Duodenal mucosa (tissue), 2 donors: ENCODE data around the gene SHTN1.

Source experiments
- H3K27ac ChIP-seq: one replicate; pipeline ENCODE4 v1.7.0; 2013; ENCODE audit warnings: low read depth, low read length
- H3K27me3 ChIP-seq, 2 donors: one replicate each; pipeline ENCODE4 v1.7.0; 2013; ENCODE audit warnings: low read length in 2 of 2, control low read depth in 1 of 2; ENCODE audit not compliant: insufficient read depth in 2 of 2, control insufficient read depth in 1 of 2
- H3K36me3 ChIP-seq, 2 donors: one replicate each; pipeline ENCODE4 v1.7.0; 2013; ENCODE audit warnings: low read length in 2 of 2, control low read depth in 1 of 2; ENCODE audit not compliant: insufficient read depth in 2 of 2, control insufficient read depth in 1 of 2
- H3K4me1 ChIP-seq, 2 donors: one replicate each; pipeline ENCODE4 v1.7.0; 2013; ENCODE audit warnings: low read length in 2 of 2, control low read depth in 1 of 2; ENCODE audit not compliant: insufficient read depth in 2 of 2, control insufficient read depth in 1 of 2
- H3K4me3 ChIP-seq, 2 donors: one replicate each; pipeline ENCODE4 v1.7.0; 2013; ENCODE audit warnings: low read length in 2 of 2, low read depth in 1 of 2
- H3K9ac ChIP-seq, 2 donors: one replicate each; pipeline ENCODE4 v1.7.0; 2013; ENCODE audit warnings: low read length in 2 of 2, low read depth in 1 of 2
- H3K9me3 ChIP-seq, 2 donors: one replicate each; pipeline ENCODE4 v1.7.0; 2013; ENCODE audit warnings: low read length in 2 of 2, control low read depth in 1 of 2; ENCODE audit not compliant: control insufficient read depth in 1 of 2

SHTN1 gene

DNA sequence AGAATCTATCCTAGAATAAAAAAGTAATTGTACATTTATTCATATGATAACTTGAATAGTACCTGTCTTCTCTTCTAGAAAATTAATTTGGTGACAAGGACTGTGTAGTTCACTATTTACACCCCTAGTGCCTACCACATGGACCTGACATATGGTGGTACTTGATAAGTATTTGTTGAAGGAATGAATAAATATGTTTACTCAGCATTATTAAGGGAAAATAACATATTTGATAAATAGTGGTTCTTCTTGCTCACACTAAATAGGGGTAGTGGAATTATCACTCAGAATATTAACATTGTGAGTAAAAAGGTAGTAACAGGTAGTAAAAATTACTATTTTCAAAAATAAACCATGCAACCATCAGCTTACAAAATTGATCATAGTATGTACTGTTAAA lies 2.8 kb downstream of the SHTN1 start:
- no peak overlapping the region for H3K9ac ChIP-seq
- peaks cover 0 to 6% of the 10 kb centered on the region in 2 donors for H3K27me3 ChIP-seq
- no peak overlapping the region for H3K27ac ChIP-seq
- peaks cover 3 to 7% of the 10 kb centered on the region in 2 donors for H3K4me1 ChIP-seq
- H3K36me3 ChIP-seq, result no peaks in the 10 kb centered on the region
- no peak overlapping the region for H3K4me3 ChIP-seq
- H3K9me3 ChIP-seq, result no peaks in the 10 kb centered on the region

DNA sequence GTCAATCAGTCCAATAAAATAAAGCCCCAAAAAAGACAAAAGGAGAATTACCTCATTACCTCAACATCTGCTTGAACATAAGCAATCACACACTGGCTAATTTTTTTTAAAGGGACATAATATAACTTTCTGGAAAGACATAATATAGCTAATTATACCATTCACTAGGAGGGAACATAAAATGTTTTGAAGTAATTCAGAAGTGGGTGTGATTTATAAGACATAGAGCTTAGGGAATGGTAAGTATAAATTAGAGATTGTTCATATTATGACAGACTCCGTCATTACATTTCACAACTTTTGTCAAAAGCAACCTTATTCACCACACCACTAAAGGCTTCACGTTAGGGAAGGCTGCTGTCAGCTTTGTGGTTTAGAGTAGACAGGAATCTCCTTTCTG lies 3.8 kb downstream of the SHTN1 start:
- peaks cover 7 to 11% of the 10 kb centered on the region in 2 donors for H3K4me1 ChIP-seq
- H3K27me3 ChIP-seq, result peaks cover 0 to 6% of the 10 kb centered on the region in 2 donors
- H3K4me3 ChIP-seq, result no peak overlapping the region
- no peaks in the 10 kb centered on the region for H3K9me3 ChIP-seq
- no peaks in the 10 kb centered on the region for H3K36me3 ChIP-seq
- H3K9ac ChIP-seq, result no peak overlapping the region
- no peak overlapping the region for H3K27ac ChIP-seq

DNA sequence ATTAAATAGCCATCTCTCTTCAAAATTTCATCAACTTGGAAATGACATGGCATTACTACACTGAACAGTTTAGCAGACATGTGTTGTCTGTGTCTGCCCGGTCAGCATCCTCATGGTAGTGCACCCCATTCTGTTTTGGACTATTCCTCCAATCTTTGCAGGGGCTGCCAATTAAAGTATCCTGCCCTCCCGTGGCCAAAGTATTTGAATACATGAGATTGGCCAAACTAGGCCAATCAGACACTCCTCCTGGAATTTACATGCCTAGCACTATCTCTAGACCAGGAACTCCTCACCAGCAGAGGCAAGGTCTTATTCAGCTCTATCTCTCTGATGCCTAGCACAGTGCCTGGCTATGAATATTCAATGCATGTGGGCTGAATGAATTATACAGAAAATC lies 4.4 kb downstream of the SHTN1 start:
- H3K9ac ChIP-seq, result no peak overlapping the region
- H3K4me1 ChIP-seq, result peaks cover 4 to 11% of the 10 kb centered on the region in 2 donors
- no peaks in the 10 kb centered on the region for H3K36me3 ChIP-seq
- H3K27ac ChIP-seq, result no peak overlapping the region
- H3K9me3 ChIP-seq, result no peaks in the 10 kb centered on the region
- H3K27me3 ChIP-seq, result peaks cover 0 to 3% of the 10 kb centered on the region in 2 donors
- no peak overlapping the region for H3K4me3 ChIP-seq

DNA sequence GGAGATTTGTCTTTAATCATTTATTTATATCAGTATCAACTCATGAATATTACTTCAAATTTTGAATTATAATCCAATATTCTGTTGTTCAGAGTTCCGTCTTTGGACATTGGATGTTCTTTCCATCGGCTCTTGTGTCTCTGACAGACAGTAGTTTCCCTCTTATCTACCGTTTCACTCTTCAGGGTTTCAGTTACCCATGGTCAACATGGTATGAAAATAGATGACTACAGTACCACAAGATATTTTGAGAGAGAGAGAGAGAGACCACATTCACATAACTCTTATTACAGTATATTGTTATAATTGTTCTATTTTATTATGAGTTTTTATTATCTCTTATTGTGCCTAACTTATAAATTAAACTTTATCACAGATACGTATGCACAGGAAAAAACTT lies 6.8 kb downstream of the SHTN1 start:
- no peaks in the 10 kb centered on the region for H3K36me3 ChIP-seq
- no peaks in the 10 kb centered on the region for H3K27me3 ChIP-seq
- H3K27ac ChIP-seq, result no peak overlapping the region
- peaks cover 0 to 15% of the 10 kb centered on the region in 2 donors for H3K4me1 ChIP-seq
- no peak overlapping the region for H3K9ac ChIP-seq
- H3K4me3 ChIP-seq, result no peak overlapping the region
- H3K9me3 ChIP-seq, result no peaks in the 10 kb centered on the region

- H3K4me1 ChIP-seq, result peaks cover 0 to 15% of the 10 kb centered on the region in 2 donors
- no peaks in the 10 kb centered on the region for H3K9me3 ChIP-seq
- H3K27me3 ChIP-seq, result no peaks in the 10 kb centered on the region
- no peaks in the 10 kb centered on the region for H3K36me3 ChIP-seq
- no peak overlapping the region for H3K4me3 ChIP-seq
- H3K9ac ChIP-seq, result no peak overlapping the region
- H3K27ac ChIP-seq, result no peak overlapping the region
Measured at GRCh38 chr10:116997015-116997414, 8.0 kb downstream of the SHTN1 start.

- H3K9ac ChIP-seq, result no peak overlapping the region
- no peak overlapping the region for H3K27ac ChIP-seq
- no peak overlapping the region for H3K4me3 ChIP-seq
- no peaks in the 10 kb centered on the region for H3K27me3 ChIP-seq
- no peaks in the 10 kb centered on the region for H3K36me3 ChIP-seq
- no peaks in the 10 kb centered on the region for H3K9me3 ChIP-seq
- peaks cover 0 to 15% of the 10 kb centered on the region in 2 donors for H3K4me1 ChIP-seq
Measured at GRCh38 chr10:116995648-116996047, 9.3 kb downstream of the SHTN1 start.

GRCh38 chr10:116994113-116994890 lies 10.7 kb downstream of the SHTN1 start:
- H3K9ac ChIP-seq, result no peak overlapping the region
- H3K4me3 ChIP-seq, result no peak overlapping the region
- H3K36me3 ChIP-seq, result no peaks in the 10 kb centered on the region
- no peak overlapping the region for H3K27ac ChIP-seq
- no peaks in the 10 kb centered on the region for H3K27me3 ChIP-seq
- no peaks in the 10 kb centered on the region for H3K9me3 ChIP-seq
- peaks cover 0 to 15% of the 10 kb centered on the region in 2 donors for H3K4me1 ChIP-seq

DNA sequence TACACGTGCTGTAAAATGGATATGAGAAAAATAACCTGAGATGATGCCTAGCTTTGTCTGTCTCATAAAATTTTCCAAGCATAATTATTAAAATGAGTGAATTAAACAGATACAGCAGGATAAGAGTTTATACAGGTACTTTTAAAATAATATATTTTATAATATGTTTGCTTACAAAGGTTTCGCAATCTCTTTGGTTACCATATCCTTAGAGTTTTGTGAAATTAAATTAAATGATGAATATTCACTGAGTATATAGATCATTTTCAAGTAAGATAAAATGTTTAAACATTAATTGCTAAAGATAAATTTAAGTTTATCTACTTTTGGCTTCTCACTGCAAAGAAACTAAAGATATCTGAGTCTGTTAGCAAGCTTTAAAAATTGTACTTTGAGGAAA lies 11.4 kb downstream of the SHTN1 start:
- no peak overlapping the region for H3K27ac ChIP-seq
- H3K4me1 ChIP-seq, result peaks cover 0 to 15% of the 10 kb centered on the region in 2 donors
- H3K9me3 ChIP-seq, result no peaks in the 10 kb centered on the region
- H3K27me3 ChIP-seq, result no peaks in the 10 kb centered on the region
- H3K9ac ChIP-seq, result no peak overlapping the region
- no peak overlapping the region for H3K4me3 ChIP-seq
- H3K36me3 ChIP-seq, result no peaks in the 10 kb centered on the region

DNA sequence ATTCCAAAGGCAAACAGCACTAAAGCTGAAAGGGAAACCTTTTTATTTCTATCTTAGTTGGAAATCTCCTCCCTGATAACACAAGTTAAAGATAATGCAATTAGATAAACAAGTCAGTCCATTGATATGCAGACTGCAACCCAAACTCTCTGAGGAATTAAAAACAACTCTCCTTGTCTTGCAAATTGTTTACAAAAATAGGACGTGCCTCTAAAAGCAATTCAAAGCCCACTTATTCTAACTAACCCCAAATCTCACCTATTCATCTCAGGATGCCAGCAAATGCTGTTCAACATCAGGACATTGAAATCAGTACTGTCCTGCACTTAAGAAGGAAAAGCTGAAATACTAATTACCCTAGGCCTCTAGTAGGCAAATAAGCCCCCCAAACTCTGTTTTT lies 12.8 kb downstream of the SHTN1 start:
- Histone ChIP-seq H3K27ac (no peak overlapping the region), H3K4me1 (peaks cover 0 to 11% of the 10 kb centered on the region in 2 donors), H3K27me3 (no peaks in the 10 kb centered on the region), H3K4me3 (no peak overlapping the region), H3K9ac (no peak overlapping the region), H3K36me3 (no peaks in the 10 kb centered on the region), H3K9me3 (no peaks in the 10 kb centered on the region)

DNA sequence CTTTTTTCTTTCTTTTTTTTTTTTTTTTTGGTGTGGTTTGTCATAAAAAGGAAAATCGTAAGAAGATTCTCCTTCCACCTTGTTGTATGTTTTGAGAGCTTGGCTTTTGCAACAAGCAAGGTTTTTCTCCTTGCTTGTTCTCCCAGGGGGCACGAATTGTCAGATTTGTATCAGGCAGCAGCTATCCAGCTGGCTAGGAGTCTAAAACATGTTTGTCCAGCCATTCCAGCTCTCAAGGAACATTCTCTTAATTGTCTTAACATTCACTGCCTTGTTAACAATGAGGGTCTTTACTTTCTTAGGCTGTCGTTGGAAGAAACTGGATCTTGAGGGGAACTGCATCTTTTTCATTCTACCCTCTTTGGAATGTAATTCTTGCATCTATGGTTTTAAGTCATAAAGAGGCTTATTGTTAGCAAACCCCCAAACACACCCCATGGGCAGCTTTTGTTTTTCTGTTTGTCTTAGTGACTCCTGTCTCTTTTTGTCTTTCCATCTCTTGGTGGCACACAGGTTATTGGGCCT lies 14.6 kb downstream of the SHTN1 start:
- H3K9ac ChIP-seq, result no peak overlapping the region
- no peak overlapping the region for H3K27ac ChIP-seq
- no peaks in the 10 kb centered on the region for H3K36me3 ChIP-seq
- no peaks in the 10 kb centered on the region for H3K27me3 ChIP-seq
- H3K9me3 ChIP-seq, result no peaks in the 10 kb centered on the region
- no peak overlapping the region for H3K4me3 ChIP-seq
- peaks cover 0 to 4% of the 10 kb centered on the region in 2 donors for H3K4me1 ChIP-seq
